ENCODE results near the gene CACNA1C. TPM values are rescaled to one million over a fixed set of nuclear protein-coding genes. Genes with fewer than 3 reads are reported as not detected.

The CACNA1C gene
- polyA plus RNA-seq, 1 of the 3 experiments (the other 2 are of a cell fraction), result 1.5 TPM

DNA sequence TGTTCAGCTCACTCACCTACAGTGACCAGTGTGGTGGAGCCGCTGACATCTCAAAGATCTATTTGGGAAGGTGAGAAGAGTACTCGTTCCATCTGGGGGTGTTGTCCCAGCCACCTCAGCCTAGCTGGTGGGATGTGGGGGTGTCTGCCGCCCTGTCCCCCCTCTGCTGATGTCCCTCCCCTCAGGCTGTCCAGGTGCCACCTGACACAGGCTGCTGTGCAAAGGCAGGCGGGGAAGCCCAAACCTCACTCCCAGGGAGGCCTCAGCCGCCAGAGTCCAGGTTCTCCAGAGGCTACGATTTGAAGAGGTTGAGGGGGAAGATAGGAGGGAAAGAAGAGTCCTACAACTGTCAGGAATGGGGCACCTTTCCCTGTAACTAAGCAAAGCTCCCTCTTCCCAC, 690.7 kb downstream of the CACNA1C start (continued):
- TF ChIP-seq, protein P1, sequence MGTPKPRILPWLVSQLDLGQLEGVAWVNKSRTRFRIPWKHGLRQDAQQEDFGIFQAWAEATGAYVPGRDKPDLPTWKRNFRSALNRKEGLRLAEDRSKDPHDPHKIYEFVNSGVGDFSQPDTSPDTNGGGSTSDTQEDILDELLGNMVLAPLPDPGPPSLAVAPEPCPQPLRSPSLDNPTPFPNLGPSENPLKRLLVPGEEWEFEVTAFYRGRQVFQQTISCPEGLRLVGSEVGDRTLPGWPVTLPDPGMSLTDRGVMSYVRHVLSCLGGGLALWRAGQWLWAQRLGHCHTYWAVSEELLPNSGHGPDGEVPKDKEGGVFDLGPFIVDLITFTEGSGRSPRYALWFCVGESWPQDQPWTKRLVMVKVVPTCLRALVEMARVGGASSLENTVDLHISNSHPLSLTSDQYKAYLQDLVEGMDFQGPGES (IDR thresholded peaks at IDR 0.05; ENCODE audit: low read depth, low read length), result no peak
- TF ChIP-seq RFX5 (IDR thresholded peaks at IDR 0.05; ENCODE audit: low read length) (no peak), FOXM1 (IDR thresholded peaks at IDR 0.05; ENCODE audit: low read depth) (no peak), TEAD4 (IDR thresholded peaks at IDR 0.05; ENCODE audit: borderline replicate concordance, insufficient read depth) (no peak), CHD2 (IDR thresholded peaks at IDR 0.05; ENCODE audit: low read length, partially characterized antibody) (no peak)

DNA sequence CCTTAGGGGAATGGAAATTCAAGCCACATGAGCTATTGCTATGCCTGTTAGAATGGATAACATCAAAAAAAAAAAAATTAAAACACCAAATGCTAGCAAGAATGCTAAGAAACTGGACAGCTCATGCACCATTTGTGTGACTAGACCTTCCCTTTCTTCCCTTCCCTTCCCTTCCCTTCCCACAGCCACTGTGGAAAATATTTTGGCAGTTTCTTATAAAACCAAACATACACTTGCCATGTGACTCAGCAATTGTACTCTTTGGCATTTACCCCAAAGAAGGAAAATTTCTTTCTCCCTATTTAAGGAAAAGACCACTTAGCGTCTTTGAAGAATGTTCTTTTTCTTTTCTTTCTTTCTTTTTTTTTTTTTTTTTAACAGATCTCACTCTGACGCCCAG, 692.9 kb downstream of the CACNA1C start:
- Histone ChIP-seq H4K20me1 (ENCODE audit: insufficient read depth) (no peaks in the 10 kb centered on the region), H2AFZ (ENCODE audit: low read depth) (no peak overlapping the region), H3K27ac (ENCODE audit: low read depth in 2 of 2, low read length in 1 of 2) (no peak overlapping the region), H3K4me1 (ENCODE audit: control insufficient read depth in 1 of 2, insufficient read depth in 2 of 2, low read depth in 1 of 2, low read length in 1 of 2) (no peaks in the 10 kb centered on the region), H3F3A (replicated peaks; ENCODE audit: insufficient read depth) (no peaks in the 10 kb centered on the region), H3K36me3 (replicated peaks in 1 of 2; ENCODE audit: control insufficient read depth in 1 of 2, insufficient read depth in 2 of 2, low read length in 1 of 2) (no peaks in the 10 kb centered on the region), H3K27me3 (ENCODE audit: insufficient read depth) (peaks cover 5% of the 10 kb centered on the region; the same call in 1 of the 2 replicates), H3K9ac (no peak overlapping the region), H3K4me3 (ENCODE audit: low read depth in 2 of 2, low read length in 1 of 2) (no peak overlapping the region), H3K9me2 (no peaks in the 10 kb centered on the region), H3K4me2 (no peak overlapping the region), H3K9me3 (no peaks in the 10 kb centered on the region; the same call in 1 of the 2 replicates), H3K79me2 (ENCODE audit: insufficient read depth) (no peaks in the 10 kb centered on the region)
- no peak for DNase-seq
- TF ChIP-seq ELF1 (IDR thresholded peaks at IDR 0.05) (no peak), GATA2 (CRISPR knock-in tag; IDR thresholded peaks at IDR 0.05) (no peak)
- POLR2A ChIA-PET, result no interaction called here
- whole genome bisulfite sequencing (ENCODE audit: low lambda C conversion rate), result 15% methylated on average over 2 of the region's 2 CpGs
- CTCF ChIA-PET, result interaction anchor here (0.7 kb wide), 1 partner anchor 13 kb away, joined by 3 read pairs; no protein-coding TSS in a partner anchor

Other genes starting within 250 kb of the CACNA1C start
- gene LRTM2, start 232.4 kb upstream of the CACNA1C start, polyA plus RNA-seq (2012; rRNA removed), result not detected in 2 replicates
- 0.02 TPM in 1 of 2 replicates, not detected in the other for gene CACNA2D4, start 134.3 kb upstream of the CACNA1C start, polyA plus RNA-seq (2012; rRNA removed)
- gene DCP1B, start 48.5 kb upstream of the CACNA1C start, polyA plus RNA-seq (2012; rRNA removed), result 18.8 and 23.2 TPM in 2 replicates